Measurements from ENCODE around the gene RHOB.

The RHOB gene

GRCh38 chr2:20450201-20450999, 3.5 kb downstream of the RHOB start:
- Histone ChIP-seq H3K36me3 (peaks cover 22% of the 10 kb centered on the region), H3K9me3 (no peaks in the 10 kb centered on the region), H3K4me3 (ENCODE audit: low read depth in 1 of 2, low read length in 1 of 2) (no peak overlapping the region), H3K4me1 (ENCODE audit: control insufficient read depth in 1 of 2, insufficient read depth in 1 of 2, low read depth in 1 of 2, low read length in 1 of 2) (peaks cover 27 to 33% of the 10 kb centered on the region in 2 experiments), H3K27me3 (peaks cover 39% of the 10 kb centered on the region), H3K27ac (peak overlapping the region; percentile 4)
- TF ChIP-seq CTCF (IDR thresholded peaks at IDR 0.05), result no peak

GRCh38 chr2:20451000-20451290, 4.1 kb downstream of the RHOB start:
- Histone ChIP-seq H3K36me3 (peaks cover 22% of the 10 kb centered on the region), H3K4me3 (ENCODE audit: low read depth in 1 of 2, low read length in 1 of 2) (no peak overlapping the region), H3K27ac (peak overlapping the region; percentile 4), H3K4me1 (ENCODE audit: control insufficient read depth in 1 of 2, insufficient read depth in 1 of 2, low read depth in 1 of 2, low read length in 1 of 2) (peaks cover 21 to 28% of the 10 kb centered on the region in 2 experiments), H3K9me3 (no peaks in the 10 kb centered on the region), H3K27me3 (peaks cover 42% of the 10 kb centered on the region)
- TF ChIP-seq CTCF (IDR thresholded peaks at IDR 0.05), result no peak

GRCh38 chr2:20451341-20451740, 4.5 kb downstream of the RHOB start:
- Histone ChIP-seq H3K4me3 (ENCODE audit: low read depth in 1 of 2, low read length in 1 of 2) (no peak overlapping the region), H3K27ac (peak overlapping the region; percentile 21), H3K27me3 (peaks cover 43% of the 10 kb centered on the region), H3K36me3 (peaks cover 22% of the 10 kb centered on the region), H3K9me3 (no peaks in the 10 kb centered on the region), H3K4me1 (ENCODE audit: control insufficient read depth in 1 of 2, insufficient read depth in 1 of 2, low read depth in 1 of 2, low read length in 1 of 2) (peaks cover 17 to 24% of the 10 kb centered on the region in 2 experiments)
- no peak for TF ChIP-seq CTCF (IDR thresholded peaks at IDR 0.05)

GRCh38 chr2:20451761-20452499, 5.1 kb downstream of the RHOB start:
- Histone ChIP-seq H3K27ac (no peak overlapping the region), H3K4me3 (ENCODE audit: low read depth in 1 of 2, low read length in 1 of 2) (no peak overlapping the region), H3K27me3 (peaks cover 49% of the 10 kb centered on the region), H3K9me3 (no peaks in the 10 kb centered on the region), H3K4me1 (ENCODE audit: control insufficient read depth in 1 of 2, insufficient read depth in 1 of 2, low read depth in 1 of 2, low read length in 1 of 2) (peaks cover 17 to 22% of the 10 kb centered on the region in 2 experiments), H3K36me3 (peaks cover 22% of the 10 kb centered on the region)
- TF ChIP-seq CTCF (IDR thresholded peaks at IDR 0.05), result no peak

GRCh38 chr2:20452551-20452950, 5.7 kb downstream of the RHOB start:
- Histone ChIP-seq H3K27ac (no peak overlapping the region), H3K27me3 (peaks cover 55% of the 10 kb centered on the region), H3K36me3 (peaks cover 20% of the 10 kb centered on the region), H3K9me3 (no peaks in the 10 kb centered on the region), H3K4me1 (ENCODE audit: control insufficient read depth in 1 of 2, insufficient read depth in 1 of 2, low read depth in 1 of 2, low read length in 1 of 2) (peaks cover 17 to 22% of the 10 kb centered on the region in 2 experiments), H3K4me3 (ENCODE audit: low read depth in 1 of 2, low read length in 1 of 2) (no peak overlapping the region)
- TF ChIP-seq CTCF (IDR thresholded peaks at IDR 0.05), result no peak

Measured in neutrophil (primary cell).